Measurements from ENCODE around the gene ADM. TPM values are rescaled to one million over a fixed set of nuclear protein-coding genes. Genes with fewer than 3 reads are reported as not detected.

Gene ADM
- total RNA-seq, 1 experiment from 2014 or later: 87.2 TPM

- intact Hi-C loops (cut with micrococcal nuclease): no loop called here
- no peak for TF ChIP-seq POLR2AphosphoS5 (IDR thresholded peaks at IDR 0.05; ENCODE audit: low read depth, low read length)
- TF ChIP-seq ZBTB33 (IDR thresholded peaks at IDR 0.05; ENCODE audit: extremely low read depth, insufficient replicate concordance, low read length): no peak
- no peak for TF ChIP-seq SP1 (IDR thresholded peaks at IDR 0.05; ENCODE audit: low read depth)
- TF ChIP-seq EZH2 (IDR thresholded peaks at IDR 0.05): no peak
- TF ChIP-seq ATF3 (IDR thresholded peaks at IDR 0.05): no peak
- no peak for TF ChIP-seq ZNF274 (IDR thresholded peaks at IDR 0.05; ENCODE audit: low read depth, low read length)
- no peak for TF ChIP-seq CBX3 (IDR thresholded peaks at IDR 0.05; ENCODE audit: low read depth)
- no peak for TF ChIP-seq ELF1 (IDR thresholded peaks at IDR 0.05; ENCODE audit: borderline replicate concordance, low read depth)
- no peak for TF ChIP-seq CEBPB (IDR thresholded peaks at IDR 0.05; ENCODE audit: low read depth)
- no peak for TF ChIP-seq EGR1 (IDR thresholded peaks at IDR 0.05; ENCODE audit: low read depth)
- TF ChIP-seq SIN3A (IDR thresholded peaks at IDR 0.05; ENCODE audit: low read depth): no peak
- no peak for TF ChIP-seq ZFX (IDR thresholded peaks at IDR 0.05)
- no peak for TF ChIP-seq RAD21 (IDR thresholded peaks at IDR 0.05; ENCODE audit: low read depth)
- TF ChIP-seq CTCF (IDR thresholded peaks at IDR 0.05 in 2 of 3, conservative IDR thresholded peaks at IDR 0.05 in 1 of 3; ENCODE audit: borderline replicate concordance in 1 of 3, insufficient read depth in 1 of 3, low read depth in 2 of 3, low read length in 2 of 3): no peak
- no peak for TF ChIP-seq POLR2A (IDR thresholded peaks at IDR 0.05; ENCODE audit: borderline replicate concordance, extremely low read depth, insufficient read depth, insufficient read length)
- no peak for TF ChIP-seq TCF7L2 (IDR thresholded peaks at IDR 0.05; ENCODE audit: borderline replicate concordance, extremely low read depth, insufficient read depth, insufficient read length)
- H3K4me2 ChIP-seq (ENCODE audit: low read length): no peak overlapping the region
- no peaks in the 10 kb centered on the region for H3K9me2 ChIP-seq (ENCODE audit: insufficient read depth)
- no peak overlapping the region for H3K4me3 ChIP-seq (replicated peaks in 1 of 2; ENCODE audit: low read depth in 1 of 2, low read length in 2 of 2)
- H3K79me2 ChIP-seq (ENCODE audit: insufficient read depth, low read length): no peaks in the 10 kb centered on the region
- no peak overlapping the region for H3K9ac ChIP-seq (ENCODE audit: low read length)
- ChIA-PET POLR2A (no interaction called here), RAD21 (ENCODE audit: low non-redundant PET in 1 of 2, low total read pairs in 2 of 2, uncharacterized antibody in 2 of 2, unreplicated experiment in 2 of 2) (no interaction called here), CTCF (no interaction called here)
- H2AFZ ChIP-seq (ENCODE audit: low read depth, low read length, poor library complexity, severe bottlenecking): no peak overlapping the region
- no peaks in the 10 kb centered on the region for H3K9me3 ChIP-seq (ENCODE audit: control insufficient read depth in 1 of 2, insufficient read depth in 1 of 2, low read depth in 1 of 2, low read length in 2 of 2)
- H3K27me3 ChIP-seq (ENCODE audit: insufficient read depth, low read length): no peaks in the 10 kb centered on the region
- BruUV-seq (replicated peaks): no TSS peak
- no peaks in the 10 kb centered on the region for H3K36me3 ChIP-seq (ENCODE audit: control insufficient read depth in 1 of 2, insufficient read depth in 2 of 2, low read length in 2 of 2)
- H4K20me1 ChIP-seq (ENCODE audit: insufficient read depth): no peaks in the 10 kb centered on the region
- ATAC-seq (no peak), DNase-seq (ENCODE audit: low read depth, low spot score) (no peak)
- peaks cover 2 to 12% of the 10 kb centered on the region in 2 experiments; a peak in 2 of 4 replicates for H3K4me1 ChIP-seq (ENCODE audit: control insufficient read depth in 1 of 2, insufficient read depth in 2 of 2, low read length in 2 of 2)
- H3K27ac ChIP-seq (ENCODE audit: low read depth, low read length): no peak overlapping the region
These were observed 28.6 kb downstream of the ADM start for GRCh38 chr11:10333490-10333889.
